Brain microvascular endothelial cell (primary cell): ENCODE results near the gene ILK.

Source experiments
- DNase-seq: peaks from one replicate; pipeline ENCODE4 v3.0.0-alpha.2; 2020
- H3K27ac ChIP-seq: fragments of 250-450 bp; sonication (Bioruptor Pico); 2 replicates; pipeline ENCODE4 v1.5.1; 2020; ENCODE audit warnings: mild to moderate bottlenecking, moderate library complexity
- H3K27me3 ChIP-seq: fragments of 250-450 bp; sonication (Bioruptor Pico); replicated peaks from 2 replicates; pipeline ENCODE4 v1.5.1; 2020; ENCODE audit warnings: mild to moderate bottlenecking
- H3K36me3 ChIP-seq: fragments of 250-450 bp; sonication (Bioruptor Pico); replicated peaks from 2 replicates; pipeline ENCODE4 v1.5.1; 2020; ENCODE audit warnings: mild to moderate bottlenecking
- H3K4me3 ChIP-seq: 2 replicates; pipeline ENCODE4 v1.5.1; 2011; ENCODE audit warnings: low read depth, mild to moderate bottlenecking, control low read depth, low read length, moderate library complexity
- in situ Hi-C: cut with HindIII; loops from 2 replicates; pipeline ENCODE4 v1.10.0; 2017; ENCODE audit warnings: low sequenced_read_pairs, low pct_ligation_motif_present
- TF ChIP-seq, protein P1 (sequence below): IDR thresholded peaks from 2 replicates; pipeline ENCODE4 v1.5.1; 2011; ENCODE audit warnings: low read depth, mild to moderate bottlenecking, moderate library complexity, low read length, control low read depth, inconsistent platforms; ENCODE audit errors: missing control alignments

The ILK gene

DNA sequence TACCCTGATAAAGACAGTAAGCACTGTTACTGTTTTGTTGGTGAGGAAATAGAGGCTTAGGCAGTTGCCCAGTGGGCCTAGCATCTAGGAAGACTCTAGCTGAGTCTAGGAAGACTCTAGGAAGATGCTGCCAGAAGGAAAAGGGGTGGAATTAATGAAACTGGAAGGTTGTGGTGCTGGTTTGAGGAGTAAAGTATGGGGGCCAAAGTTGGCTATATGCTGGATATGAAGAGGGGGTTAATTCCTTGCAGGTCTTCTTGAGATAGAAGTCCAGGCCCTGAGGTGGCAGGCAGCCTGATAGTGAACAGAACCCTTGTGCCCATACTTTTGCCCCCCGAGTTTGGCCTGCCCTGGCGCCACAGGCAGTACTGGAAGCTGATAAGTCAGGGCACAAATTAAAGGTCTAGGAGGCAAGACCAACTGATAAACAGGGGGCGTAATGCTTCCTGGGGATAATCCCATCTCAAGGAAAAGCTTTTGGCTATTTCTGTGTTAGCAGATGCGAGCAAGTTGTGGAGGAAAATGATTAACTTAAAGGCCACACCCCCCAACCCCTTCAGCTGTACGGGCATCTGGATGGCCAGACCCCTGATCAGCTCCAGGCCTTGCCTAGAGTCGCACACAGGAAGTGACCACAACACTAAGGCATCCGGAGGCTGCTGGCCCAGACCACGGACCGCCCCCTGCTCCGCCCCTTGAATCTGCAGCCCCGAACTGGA is 3.1 kb downstream of the ILK start:
- no peaks in the 10 kb centered on the region for H3K27me3 ChIP-seq
- peak; percentile 92 for DNase-seq
- TF ChIP-seq, protein P1, sequence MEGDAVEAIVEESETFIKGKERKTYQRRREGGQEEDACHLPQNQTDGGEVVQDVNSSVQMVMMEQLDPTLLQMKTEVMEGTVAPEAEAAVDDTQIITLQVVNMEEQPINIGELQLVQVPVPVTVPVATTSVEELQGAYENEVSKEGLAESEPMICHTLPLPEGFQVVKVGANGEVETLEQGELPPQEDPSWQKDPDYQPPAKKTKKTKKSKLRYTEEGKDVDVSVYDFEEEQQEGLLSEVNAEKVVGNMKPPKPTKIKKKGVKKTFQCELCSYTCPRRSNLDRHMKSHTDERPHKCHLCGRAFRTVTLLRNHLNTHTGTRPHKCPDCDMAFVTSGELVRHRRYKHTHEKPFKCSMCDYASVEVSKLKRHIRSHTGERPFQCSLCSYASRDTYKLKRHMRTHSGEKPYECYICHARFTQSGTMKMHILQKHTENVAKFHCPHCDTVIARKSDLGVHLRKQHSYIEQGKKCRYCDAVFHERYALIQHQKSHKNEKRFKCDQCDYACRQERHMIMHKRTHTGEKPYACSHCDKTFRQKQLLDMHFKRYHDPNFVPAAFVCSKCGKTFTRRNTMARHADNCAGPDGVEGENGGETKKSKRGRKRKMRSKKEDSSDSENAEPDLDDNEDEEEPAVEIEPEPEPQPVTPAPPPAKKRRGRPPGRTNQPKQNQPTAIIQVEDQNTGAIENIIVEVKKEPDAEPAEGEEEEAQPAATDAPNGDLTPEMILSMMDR: no peak
- in situ Hi-C loops: no loop called here
- H3K4me3 ChIP-seq: peak overlapping the region; percentile 26
- peak overlapping the region; percentile 74 for H3K27ac ChIP-seq
- H3K36me3 ChIP-seq: peaks cover 41% of the 10 kb centered on the region

- Histone ChIP-seq H3K27me3 (no peaks in the 10 kb centered on the region), H3K27ac (peak overlapping the region; percentile 74), H3K4me3 (no peak overlapping the region), H3K36me3 (peaks cover 40% of the 10 kb centered on the region)
- in situ Hi-C loops: no loop called here
- no peak for DNase-seq
- TF ChIP-seq, protein P1: no peak
These were observed 3.7 kb downstream of the ILK start for GRCh38 chr11:6607190-6607795.

DNA sequence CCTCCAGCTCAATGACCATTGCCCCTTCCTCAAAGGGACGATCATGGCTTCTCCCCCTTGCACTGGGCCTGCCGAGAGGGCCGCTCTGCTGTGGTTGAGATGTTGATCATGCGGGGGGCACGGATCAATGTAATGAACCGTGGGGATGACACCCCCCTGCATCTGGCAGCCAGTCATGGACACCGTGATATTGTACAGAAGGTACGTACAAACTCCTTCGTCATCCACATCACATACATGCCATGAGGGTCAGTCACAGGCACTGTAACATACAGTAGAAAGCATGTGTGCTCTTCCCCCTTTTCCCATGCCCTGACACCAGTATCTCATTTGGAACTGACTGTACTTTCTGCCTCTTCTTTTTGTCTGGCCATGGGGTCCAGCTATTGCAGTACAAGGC is 4.4 kb downstream of the ILK start:
- Histone ChIP-seq H3K27me3 (no peaks in the 10 kb centered on the region), H3K27ac (peak overlapping the region; percentile 74), H3K36me3 (peaks cover 40% of the 10 kb centered on the region), H3K4me3 (no peak overlapping the region)
- DNase-seq: no peak
- TF ChIP-seq, protein P1: no peak
- in situ Hi-C loops: no loop called here

- Histone ChIP-seq H3K36me3 (peaks cover 41% of the 10 kb centered on the region), H3K27ac (peak overlapping the region; percentile 40), H3K27me3 (no peaks in the 10 kb centered on the region), H3K4me3 (no peak overlapping the region)
- TF ChIP-seq, protein P1: no peak
- in situ Hi-C loops: no loop called here
- DNase-seq: no peak
These were observed 5.3 kb downstream of the ILK start for GRCh38 chr11:6608726-6609501.

- Histone ChIP-seq H3K4me3 (no peak overlapping the region), H3K27ac (no peak overlapping the region), H3K27me3 (no peaks in the 10 kb centered on the region), H3K36me3 (peaks cover 44% of the 10 kb centered on the region)
- TF ChIP-seq, protein P1: no peak
- in situ Hi-C loops: no loop called here
- DNase-seq: no peak
These were observed 6.0 kb downstream of the ILK start for GRCh38 chr11:6609502-6610015.
